ENCODE measurements around the gene RPE65.
"Not testable (repeated sequence)": the region's sequence is repeated elsewhere in the genome, so short reads cannot be mapped to it uniquely, and the experiment has no call there.

RPE65 gene

DNA sequence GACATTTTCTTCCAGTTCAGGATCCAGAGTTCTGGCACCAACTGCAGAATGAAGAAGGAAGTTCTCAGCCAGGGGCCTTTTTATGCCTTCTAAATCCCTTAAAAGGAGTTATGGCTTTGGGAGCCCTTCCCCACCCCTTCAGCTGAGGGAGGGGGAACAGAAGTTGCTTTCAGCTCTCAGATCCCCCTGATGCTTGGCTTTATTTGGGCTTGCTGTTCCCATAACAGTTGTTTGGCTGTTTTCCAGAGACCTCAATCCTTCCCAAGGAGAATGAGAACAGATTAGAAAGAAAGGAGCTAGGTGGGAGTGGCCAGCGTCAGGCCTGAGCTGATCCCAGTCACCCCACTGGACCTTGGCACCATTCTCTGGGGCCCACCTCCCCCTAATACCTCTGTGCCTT, at the start of gene RPE65:
Gene RPE65 (minus strand): TSS at position 54 of the 400 bp plus-strand sequence. CDS start 49 bp downstream, at position 5.
- DNase-seq (ENCODE audit: low spot score): no peak

DNA sequence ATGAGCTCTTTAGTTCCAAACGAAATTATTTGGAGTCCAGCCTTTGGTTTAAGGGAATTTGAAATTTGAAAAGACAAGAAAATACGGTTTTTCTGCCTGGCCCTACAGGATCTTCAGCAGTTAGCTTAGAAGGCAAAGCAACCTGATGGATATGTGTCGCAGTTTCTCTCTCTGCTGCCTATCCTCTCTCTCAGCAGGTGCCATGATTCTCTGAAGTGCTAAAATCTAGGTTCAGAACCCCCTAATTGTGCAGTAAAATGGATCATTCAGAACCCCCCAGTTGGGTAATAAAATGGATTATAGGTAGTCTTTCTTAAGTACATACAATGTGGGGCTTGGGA, 47.6 kb upstream of the RPE65 start:
- DNase-seq (ENCODE audit: low spot score): no peak

DNA sequence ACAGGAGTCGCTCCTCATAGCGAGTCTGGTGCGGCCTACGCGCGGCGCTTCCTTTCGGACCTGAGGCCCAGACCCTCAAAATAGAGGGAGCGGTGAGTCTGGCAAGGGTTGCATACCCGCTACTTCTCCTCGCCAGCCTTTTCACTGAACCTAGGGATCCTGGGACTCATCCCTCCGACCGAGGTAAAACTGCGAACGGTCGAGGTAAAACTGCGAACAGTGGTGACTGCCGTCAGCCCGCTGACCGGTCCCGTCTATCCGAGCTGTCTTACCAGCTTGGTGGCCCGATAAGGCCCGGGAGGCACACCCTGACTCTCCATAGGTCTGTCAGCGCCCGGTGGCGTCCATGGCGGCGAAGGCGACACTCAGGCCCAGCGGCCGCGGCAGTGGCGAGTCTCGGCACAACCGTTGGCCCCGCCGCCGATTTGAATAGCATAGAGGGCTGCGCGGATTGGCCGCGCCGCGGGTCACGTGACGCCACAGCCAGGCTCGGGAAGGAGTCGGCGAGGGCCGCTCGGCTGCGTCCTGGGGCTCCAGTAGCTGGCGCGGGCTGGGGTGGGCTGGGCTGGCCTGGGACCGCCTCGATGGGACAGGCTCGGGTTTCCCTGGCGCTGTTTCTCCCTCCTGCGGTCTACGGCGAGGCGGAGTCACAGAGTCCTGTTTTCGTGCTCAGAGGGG, 47.1 kb upstream of the RPE65 start, which contains the start of gene DEPDC1:
Gene DEPDC1 (minus strand): TSS at position 403 of the 678 bp plus-strand sequence. CDS start 83 bp downstream, at position 320.
- peak; percentile 94 for DNase-seq (ENCODE audit: low spot score)

DNA sequence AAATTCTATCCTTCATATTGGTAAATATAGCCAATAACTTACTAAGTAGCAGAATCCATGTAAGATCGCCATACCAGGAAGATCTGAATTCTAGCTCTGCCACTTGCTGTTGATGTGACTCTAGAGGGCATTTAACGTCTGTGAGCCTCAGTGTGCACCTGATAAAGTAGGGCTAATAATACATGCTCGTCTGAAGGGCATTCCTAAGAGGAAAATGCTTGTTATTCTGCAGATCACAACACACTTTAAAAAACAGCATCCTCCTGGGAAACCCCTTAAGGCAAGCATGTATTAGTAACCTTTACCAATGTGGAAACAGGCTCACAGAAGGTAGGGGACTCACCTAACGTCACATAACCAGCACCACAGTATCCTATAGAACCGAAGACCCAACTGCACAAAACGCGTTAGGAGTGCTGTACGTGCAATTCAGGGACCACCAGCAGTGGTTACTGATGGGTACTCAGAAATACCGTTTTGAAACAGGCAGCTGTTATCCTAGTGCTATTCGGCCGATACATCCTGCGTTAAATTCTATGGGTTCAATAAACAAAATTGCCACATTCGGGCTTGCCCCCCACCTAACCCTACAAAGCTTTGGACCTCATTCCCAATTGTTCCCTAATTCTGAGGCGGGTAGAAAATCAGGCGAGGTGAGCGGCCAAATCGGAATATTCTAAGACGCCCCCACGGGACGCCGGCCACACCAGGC, 46.4 kb upstream of the RPE65 start:
- DNase-seq (ENCODE audit: low spot score): no peak

DNA sequence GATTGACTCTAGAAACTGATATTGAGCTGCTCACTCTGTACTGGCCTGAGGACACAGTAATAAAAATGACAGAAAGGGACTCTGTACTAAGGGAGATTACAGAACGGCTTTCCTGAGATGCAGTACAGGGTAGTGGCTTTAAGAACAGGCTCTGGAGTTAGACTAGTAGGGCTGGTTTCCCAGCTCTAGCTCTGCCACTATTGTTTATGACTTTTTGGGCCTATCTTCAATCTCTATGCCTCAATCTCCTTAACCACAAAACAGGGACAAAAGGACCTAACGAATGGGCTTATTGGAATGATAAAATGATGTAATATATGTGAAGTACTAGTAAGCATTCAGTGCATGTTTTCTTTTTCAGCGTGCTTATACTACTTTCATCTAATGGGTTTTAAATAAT, 45.8 kb upstream of the RPE65 start:
- no peak for DNase-seq (ENCODE audit: low spot score)

DNA sequence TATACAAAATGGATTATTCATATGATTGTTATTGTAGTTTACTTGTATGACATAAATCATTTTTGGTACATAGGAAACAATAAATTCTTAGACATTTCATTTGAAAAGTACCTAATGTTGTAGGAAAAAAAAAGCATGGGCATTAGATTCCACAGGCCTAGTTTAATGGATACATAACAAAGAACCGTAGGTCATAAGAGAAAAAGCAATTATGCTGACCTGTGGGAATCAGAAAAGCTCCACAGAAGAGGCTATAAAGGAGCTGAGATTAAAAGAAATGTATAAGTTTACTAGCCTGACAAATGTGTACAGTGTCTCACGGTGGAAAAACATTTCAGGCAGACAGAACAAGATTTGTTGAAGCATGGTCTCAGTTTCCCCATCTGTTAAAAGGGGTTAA, 43.4 kb upstream of the RPE65 start:
- no peak for DNase-seq (ENCODE audit: low spot score)

DNA sequence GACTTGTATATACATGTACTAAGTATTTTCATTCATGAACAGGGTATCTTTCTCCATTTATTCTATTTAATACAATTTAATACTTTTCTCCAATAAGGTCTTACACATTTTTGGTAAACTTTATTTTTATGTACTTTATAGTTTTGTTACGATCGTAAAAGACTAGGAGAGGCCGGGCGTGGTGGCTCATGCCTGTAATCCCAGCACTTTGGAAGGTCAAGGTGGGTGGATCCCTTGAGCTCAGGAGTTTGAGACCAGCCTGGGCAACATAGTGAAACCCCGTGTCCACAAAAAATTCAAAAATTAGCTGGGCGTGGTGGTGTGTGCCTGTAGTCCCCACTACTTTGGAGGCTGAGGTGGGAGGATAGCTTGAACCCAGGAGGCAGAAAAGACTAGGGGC, 42.5 kb upstream of the RPE65 start:
- not testable (repeated sequence) for DNase-seq (ENCODE audit: low spot score)

DNA sequence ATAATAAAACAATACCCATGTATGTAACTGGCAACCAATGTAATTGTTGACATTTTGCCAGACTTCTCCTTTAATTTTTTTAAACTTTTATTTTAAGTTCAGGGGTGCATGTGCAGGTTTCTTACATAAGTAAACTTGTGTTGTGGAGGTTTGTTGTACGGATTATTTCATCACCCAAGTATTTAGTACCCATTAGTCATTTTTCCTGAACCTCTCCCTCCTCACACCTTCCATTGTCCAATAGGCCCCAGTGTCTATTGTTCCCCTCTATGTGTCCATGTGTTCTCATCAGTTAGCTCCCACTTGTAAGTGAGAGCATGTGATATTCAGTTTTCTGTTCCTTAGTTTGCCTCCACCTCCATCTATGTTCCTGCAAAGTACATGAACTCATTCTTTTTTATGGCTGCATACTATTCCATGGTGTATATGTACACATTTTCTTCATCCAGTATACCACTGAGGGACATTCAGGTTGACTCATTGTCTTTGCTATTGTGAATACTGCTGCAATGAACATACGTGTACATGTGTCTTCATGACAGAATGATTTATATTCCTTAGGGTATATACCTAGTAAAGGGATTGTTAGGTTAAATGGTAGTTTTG, 40.4 kb upstream of the RPE65 start:
- DNase-seq (ENCODE audit: low spot score): no peak

DNA sequence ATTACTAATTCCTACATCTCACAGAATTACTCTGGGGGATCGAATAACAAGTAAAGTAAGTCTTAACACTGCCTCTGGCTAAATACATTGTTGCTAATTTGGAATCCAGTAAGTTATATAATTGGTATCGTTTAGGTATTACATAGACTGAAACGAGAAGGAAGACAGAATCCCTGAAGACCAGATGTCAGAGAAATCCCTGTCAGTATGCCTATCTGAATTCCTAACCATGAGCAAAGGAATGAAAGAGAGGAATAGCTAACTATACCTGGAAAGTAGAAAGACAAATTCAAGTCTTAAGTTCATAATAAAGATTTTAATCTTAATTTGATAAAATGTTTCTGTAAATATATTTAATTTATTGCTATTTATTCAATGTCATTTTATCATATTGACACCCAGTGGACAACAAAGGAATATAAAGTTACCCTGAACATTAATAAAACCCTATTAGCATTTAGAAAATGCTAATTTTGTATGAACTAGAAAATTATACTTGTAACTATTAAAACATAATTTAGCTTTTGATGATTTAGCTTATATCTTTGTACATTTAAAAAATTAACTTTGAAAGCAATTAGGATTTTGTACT, 35.8 kb upstream of the RPE65 start:
- DNase-seq (ENCODE audit: low spot score): no peak

DNA sequence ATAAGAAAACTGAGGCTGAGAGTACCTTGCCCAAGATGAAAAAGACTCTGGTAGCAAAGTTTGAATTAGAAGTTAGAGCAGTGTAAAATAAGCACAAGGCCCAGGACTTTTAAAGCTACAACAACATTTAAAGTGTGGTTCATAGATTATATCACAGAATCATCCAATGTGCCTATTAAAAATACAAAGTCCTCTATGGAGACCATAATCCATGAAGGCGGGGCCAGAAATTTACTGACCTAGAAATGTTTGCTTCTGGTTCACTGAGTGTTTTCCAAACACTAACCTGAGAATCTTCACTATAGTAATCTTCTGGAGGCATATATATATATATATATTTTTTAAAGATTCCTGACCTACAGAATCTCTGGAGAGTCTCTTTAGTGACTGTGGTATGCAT, 34.9 kb upstream of the RPE65 start:
- no peak for DNase-seq (ENCODE audit: low spot score)

DNA sequence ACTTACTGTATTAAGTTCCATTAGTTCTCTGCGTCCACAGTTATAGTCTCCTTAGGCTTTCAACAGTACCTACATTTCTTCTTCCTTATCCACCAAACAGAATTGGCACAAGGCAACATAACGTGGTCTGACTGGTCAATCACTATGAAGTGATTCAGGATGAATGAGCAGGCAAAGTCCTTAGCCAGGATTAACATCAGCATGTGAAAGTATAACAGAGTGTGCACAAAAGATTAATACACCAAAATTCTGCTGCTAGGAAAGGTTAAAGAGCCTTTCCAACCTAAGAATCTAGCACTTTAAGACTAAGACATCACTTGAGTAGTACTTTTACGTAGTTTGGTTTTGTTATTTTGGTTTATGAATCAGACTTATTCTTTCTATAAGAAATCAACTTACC, 31.3 kb upstream of the RPE65 start:
- DNase-seq (ENCODE audit: low spot score): no peak

DNA sequence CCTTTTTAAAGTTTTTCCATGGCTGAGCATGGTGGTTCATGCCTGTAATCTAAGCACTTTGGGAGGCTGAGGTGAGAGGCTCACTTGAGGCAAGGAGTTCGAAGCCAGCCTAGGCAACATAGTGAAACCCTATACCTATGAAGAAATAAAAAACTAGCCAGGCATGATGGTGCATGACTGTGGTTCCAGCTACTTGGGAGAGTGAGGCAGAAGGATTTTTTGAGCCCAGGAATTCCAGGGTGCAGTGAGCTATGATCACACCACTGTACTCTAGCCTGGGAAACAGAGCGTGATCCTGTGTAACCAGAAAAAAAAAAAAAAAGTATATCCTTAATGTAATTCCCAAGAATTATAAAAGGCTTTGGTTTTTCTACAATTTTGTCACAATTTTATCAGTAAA, 29.7 kb upstream of the RPE65 start:
- no peak for DNase-seq (ENCODE audit: low spot score)

DNA sequence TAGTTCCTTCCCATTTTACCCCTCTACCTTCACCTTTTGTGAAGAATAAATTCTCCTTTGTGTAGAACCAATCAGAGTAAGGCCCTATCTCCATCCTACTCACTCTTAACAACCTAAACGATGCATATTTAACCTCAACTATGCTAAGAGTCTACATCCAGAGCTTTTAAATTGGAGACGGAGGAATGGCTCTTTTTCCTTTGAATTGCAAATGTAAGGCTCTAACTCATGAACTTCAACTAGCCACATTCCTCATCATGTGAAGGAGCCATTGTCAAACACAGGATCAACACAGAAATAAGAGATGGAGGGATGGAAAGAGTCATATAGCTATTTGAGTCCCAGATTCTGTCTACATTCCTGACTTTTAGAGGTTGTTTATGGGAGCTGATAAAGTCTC, 28.9 kb upstream of the RPE65 start:
- DNase-seq (ENCODE audit: low spot score): no peak

DNA sequence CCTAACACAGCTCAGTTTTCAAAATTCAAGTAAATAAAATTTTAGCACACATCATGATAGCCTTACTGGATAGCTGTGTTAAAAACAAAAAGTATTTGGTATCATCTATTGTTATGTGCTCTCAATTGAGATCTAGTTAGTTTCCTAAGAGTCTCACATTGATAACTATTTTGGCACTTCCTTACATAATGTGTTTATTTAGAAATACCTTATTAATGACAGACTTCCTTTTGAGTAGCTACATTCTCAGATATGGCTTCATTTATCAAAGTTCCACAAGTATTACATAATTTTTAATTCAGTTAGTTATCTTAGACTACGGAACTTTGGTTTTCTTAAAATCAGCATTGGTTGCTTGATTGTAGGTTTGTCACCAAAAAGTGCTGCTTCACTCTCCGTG, 26.9 kb upstream of the RPE65 start:
- not testable (repeated sequence) for DNase-seq (ENCODE audit: low spot score)

DNA sequence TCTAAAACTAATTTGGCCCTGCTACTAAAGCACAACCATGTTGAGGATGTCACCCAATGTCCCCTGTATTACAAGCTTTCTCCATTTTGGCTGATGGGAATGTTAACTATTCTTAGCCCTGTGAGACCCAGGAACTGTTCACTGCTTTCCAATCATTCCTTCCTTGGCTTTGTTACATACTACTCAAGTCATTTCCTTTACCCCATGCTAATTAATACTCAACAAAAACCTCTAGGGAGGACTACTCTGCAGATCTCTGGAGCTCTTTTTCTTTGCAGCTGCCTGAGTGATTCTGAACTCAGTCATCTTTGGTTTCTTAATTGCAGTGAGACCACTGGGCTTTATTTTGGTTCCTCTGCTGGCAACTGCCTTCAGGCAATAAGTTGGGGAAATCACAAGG, 23.3 kb upstream of the RPE65 start:
- DNase-seq (ENCODE audit: low spot score): no peak

DNA sequence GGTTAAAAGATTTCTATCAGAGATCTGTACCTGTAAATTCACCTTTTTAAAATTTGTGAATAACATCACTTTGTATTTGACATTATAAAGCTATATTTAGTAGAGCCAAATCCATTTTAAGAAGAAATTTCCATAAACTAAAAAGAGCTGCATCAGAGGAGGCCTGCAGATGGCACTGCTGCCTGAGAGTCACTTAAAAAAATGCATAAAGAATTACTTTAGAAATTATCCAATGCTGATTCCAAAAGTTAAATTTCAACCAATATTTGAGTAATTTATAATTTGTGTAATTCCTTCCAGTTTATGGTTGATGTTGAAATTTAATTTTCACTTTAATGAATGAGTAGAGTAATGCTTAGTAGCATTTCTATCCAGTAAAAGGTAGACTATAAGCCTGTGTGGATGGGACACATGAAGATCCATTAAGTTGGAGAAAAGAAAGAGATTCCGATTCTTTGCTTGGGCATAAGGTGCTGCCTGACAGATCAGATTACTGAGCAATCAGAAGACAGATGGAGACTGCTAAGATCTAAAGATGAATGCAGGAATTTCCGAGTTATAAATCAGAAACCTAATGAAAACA, 20.7 kb upstream of the RPE65 start:
- no peak for DNase-seq (ENCODE audit: low spot score)

DNA sequence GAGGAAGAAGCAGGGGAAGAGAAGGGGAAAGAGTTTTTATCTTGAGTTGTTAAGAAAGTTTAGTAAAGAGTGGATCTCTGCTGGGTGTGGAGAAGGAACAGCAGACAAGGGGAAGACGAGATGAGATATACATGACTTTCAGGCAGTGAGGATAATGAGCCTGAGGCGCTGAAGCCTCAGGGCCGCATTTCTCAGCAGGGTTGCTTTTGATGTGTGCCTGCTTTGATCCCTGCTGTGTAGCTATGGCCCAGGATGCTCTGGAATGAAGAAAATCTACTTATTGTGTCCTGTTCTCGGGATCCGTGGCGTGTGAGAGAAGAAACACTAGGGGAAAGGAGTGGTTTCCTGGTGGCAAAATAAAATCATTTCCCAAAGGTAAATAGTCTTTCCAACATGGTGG, 15.1 kb upstream of the RPE65 start:
- no peak for DNase-seq (ENCODE audit: low spot score)

DNA sequence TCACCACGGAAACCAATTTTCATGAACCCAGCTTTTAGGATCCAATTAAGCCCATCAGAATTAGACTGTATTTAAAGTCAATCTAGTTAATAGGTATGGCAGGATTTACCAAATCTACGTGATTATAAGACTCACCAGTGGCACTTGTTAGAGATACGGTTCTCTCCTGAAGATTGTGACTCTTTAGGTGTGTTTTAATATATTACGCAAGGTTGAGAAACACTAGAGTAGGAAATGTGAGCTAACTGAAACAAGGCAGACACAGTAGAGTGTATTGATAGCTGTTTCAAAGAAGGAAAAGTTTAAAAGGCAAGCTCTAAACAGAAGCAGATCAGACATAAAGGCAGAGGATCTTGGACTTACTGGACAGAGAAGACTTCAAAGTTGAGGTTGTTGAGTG, 11.2 kb upstream of the RPE65 start:
- DNase-seq (ENCODE audit: low spot score): no peak

DNA sequence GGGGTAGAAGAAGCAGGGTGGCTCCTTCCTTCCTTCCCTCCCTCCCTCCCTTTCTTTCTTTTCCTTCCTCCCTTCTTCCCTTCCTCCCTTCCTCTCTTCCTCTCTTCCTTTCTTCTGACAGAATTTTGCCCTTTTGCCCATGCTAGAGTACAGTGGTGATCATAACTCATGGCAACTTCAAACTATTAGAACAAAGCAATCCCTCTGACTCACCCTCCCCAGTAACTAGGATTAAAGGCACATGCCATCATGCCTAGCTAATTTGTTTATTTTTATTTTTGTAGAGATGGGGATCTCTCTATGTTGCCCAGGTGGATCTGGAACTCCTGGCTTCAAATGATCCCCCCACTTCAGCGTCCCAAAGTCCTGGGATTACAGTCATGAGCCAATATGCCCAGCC, 10.0 kb upstream of the RPE65 start:
- no peak for DNase-seq (ENCODE audit: low spot score)

DNA sequence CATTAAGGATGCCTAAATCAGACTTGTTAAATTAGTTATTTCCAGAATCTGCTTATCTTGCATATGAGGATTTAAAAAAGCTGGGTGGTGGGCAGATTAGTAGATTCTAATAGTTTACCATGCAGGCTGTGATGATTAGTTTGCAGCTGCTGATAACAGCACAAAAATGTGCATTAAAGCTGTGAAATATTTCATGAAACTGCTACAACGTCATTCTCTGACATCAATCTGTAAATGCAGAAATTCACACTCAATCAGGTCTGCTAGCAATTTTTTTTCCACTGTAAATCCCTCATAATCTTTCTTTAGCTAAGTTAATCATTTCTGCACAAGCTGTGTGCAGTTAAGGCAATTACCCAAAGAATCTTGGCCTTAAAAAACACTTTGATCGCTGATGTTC, 9.3 kb upstream of the RPE65 start:
- DNase-seq (ENCODE audit: low spot score): no peak

DNA sequence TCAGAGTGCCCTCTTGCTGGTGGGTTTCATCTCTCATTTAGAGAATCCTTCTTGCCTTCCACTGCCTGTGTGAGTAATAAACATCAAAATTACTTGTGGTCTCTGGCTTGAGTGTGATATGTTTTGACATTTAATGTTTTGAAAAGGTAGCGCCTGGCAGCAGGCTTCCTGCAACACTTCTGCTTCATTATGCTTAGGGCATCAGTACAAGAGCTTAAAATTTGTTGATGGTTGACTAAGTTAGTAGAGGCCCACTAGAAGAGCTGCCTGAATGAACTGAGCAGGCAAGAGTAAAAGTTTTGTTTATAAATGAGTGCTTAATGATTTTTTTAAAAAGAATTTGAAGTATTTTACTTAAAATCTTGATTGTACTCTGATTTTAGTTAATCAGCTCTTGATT, 6.4 kb upstream of the RPE65 start:
- no peak for DNase-seq (ENCODE audit: low spot score)

DNA sequence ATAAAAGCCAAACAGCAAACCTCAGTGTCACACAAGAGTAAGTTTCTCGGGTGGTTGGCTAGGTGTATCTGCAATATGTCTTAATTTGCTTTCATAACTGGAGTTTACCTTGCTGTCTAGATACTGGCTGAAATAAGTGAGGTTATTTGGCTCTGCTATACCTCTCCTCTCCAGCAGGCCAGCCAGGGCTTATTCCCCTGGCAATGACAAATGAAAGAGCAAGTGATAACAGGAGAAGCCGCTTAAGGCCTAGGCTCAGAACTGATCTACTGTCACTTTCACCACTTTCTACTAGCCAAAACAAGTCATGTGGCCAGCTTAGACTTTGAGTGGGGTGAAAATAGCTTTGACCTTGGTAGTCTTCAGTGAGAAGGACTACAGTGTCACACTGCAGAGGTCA, 4.8 kb upstream of the RPE65 start:
- no peak for DNase-seq (ENCODE audit: low spot score)

Data from hepatic stellate cell (primary cell).